ENCODE data around the gene SCGB1C1.
A peak's percentile ranks its signal among the peaks of the same experiment; 100 is the strongest.

SCGB1C1 gene

GRCh38 chr11:200224-201003, 7.5 kb downstream of the SCGB1C1 start:
- H3K4me3 Mint-ChIP-seq = no peak overlapping the region

GRCh38 chr11:201966-202365, 9.1 kb downstream of the SCGB1C1 start:
- intact Hi-C loops (cut with micrococcal nuclease) = loop anchor here (5.0 to 10.0 kb wide), 2 partner anchors 155 to 303 kb away; partner anchors contain the start of gene RNH1
- Mint-ChIP-seq H3K9me3 (no peaks in the 10 kb centered on the region), H3K36me3 (ENCODE audit: low read depth) (peaks cover 56% of the 10 kb centered on the region), H3K27ac (peak overlapping the region; percentile 78), H3K27me3 (peaks cover 8% of the 10 kb centered on the region), H3K4me1 (ENCODE audit: low read depth) (peaks cover 53% of the 10 kb centered on the region), H3K4me3 (no peak overlapping the region)

More at GRCh38 chr11:200224-201003, 7.5 kb downstream of the SCGB1C1 start:
- Mint-ChIP-seq H3K27ac (no peak overlapping the region), H3K27me3 (peaks cover 11% of the 10 kb centered on the region), H3K4me1 (ENCODE audit: low read depth) (peaks cover 40% of the 10 kb centered on the region), H3K36me3 (ENCODE audit: low read depth) (peaks cover 42% of the 10 kb centered on the region), H3K9me3 (no peaks in the 10 kb centered on the region)
- intact Hi-C loops (cut with micrococcal nuclease) = loop anchor here (5.0 to 10.0 kb wide), 2 partner anchors 157 to 304 kb away; partner anchors contain the start of gene RNH1

GRCh38 chr11:202490-202889, 9.6 kb downstream of the SCGB1C1 start:
- H3K36me3 Mint-ChIP-seq (ENCODE audit: low read depth) = peaks cover 61% of the 10 kb centered on the region
- H3K4me1 Mint-ChIP-seq (ENCODE audit: low read depth) = peaks cover 53% of the 10 kb centered on the region
- no peak overlapping the region for H3K4me3 Mint-ChIP-seq

DNA sequence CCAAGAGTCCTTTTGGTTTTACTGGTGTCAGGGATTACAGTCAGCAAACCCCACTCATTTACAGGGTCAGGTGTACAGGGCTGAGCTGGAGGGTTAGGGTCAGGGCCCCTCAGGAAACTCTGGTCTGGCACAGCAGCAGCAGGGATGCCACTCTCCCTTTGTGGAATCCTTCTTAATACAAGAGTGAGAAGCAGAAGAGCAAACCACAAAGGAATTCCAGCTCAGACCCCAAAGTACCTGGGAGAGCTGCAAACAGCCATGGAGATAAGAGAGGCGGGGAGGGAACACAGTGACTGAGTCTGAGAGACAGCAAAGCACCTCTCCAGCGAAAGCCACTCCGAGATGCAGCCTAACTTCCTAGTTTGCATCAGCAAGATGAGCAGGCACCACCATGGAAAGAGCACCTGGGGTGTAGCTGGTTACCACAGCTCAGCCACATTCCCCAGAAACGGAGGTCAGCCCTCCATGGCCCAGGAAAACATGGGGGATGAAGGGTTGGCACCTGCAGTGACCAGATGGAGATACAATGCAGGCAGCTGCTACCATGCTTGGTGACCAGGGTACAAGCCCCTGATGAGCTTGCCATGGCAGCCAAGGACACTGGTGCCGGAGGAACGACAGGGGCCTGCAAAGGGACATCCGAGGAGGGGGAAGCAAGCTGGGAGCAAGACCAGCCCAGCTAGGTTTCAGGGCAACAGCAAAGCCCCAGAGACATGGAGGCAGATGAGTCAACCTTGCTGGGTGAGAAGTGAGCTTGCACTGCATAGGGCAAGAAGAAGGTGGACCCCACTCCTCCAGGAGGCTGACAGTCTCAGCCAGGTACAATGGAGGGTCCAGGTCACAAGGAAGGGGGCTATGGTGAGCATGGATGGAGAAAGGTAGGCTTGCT, 10.4 kb downstream of the SCGB1C1 start:
- no peaks in the 10 kb centered on the region for H3K9me3 Mint-ChIP-seq
- H3K36me3 Mint-ChIP-seq (ENCODE audit: low read depth) = peaks cover 69% of the 10 kb centered on the region
- intact Hi-C loops (cut with micrococcal nuclease) = loop anchor here (5.0 to 10.0 kb wide), 2 partner anchors 154 to 302 kb away; partner anchors contain the start of gene RNH1
- H3K4me1 Mint-ChIP-seq (ENCODE audit: low read depth) = peaks cover 55% of the 10 kb centered on the region
- H3K27ac Mint-ChIP-seq = no peak overlapping the region
- no peak overlapping the region for H3K4me3 Mint-ChIP-seq
- H3K27me3 Mint-ChIP-seq = no peaks in the 10 kb centered on the region

More at GRCh38 chr11:202490-202889, 9.6 kb downstream of the SCGB1C1 start:
- intact Hi-C loops (cut with micrococcal nuclease) = loop anchor here (5.0 to 10.0 kb wide), 2 partner anchors 155 to 302 kb away; partner anchors contain the start of gene RNH1
- peaks cover 5% of the 10 kb centered on the region for H3K27me3 Mint-ChIP-seq
- H3K9me3 Mint-ChIP-seq = no peaks in the 10 kb centered on the region
- peak overlapping the region; percentile 78 for H3K27ac Mint-ChIP-seq

- Mint-ChIP-seq H3K4me1 (ENCODE audit: low read depth) (peaks cover 63% of the 10 kb centered on the region), H3K36me3 (ENCODE audit: low read depth) (peaks cover 77% of the 10 kb centered on the region), H3K4me3 (no peak overlapping the region)
Observed at GRCh38 chr11:203945-204586, 11.2 kb downstream of the SCGB1C1 start.

GRCh38 chr11:204587-205109, 11.8 kb downstream of the SCGB1C1 start:
- H3K9me3 Mint-ChIP-seq = no peaks in the 10 kb centered on the region
- peaks cover 66% of the 10 kb centered on the region for H3K4me1 Mint-ChIP-seq (ENCODE audit: low read depth)
- no peak overlapping the region for H3K4me3 Mint-ChIP-seq
- H3K27ac Mint-ChIP-seq = no peak overlapping the region
- intact Hi-C loops (cut with micrococcal nuclease) = loop anchor here (5.0 to 10.0 kb wide), 2 partner anchors 153 to 300 kb away; partner anchors contain the start of gene RNH1
- H3K27me3 Mint-ChIP-seq = no peaks in the 10 kb centered on the region
- peaks cover 82% of the 10 kb centered on the region for H3K36me3 Mint-ChIP-seq (ENCODE audit: low read depth)

More at GRCh38 chr11:203945-204586, 11.2 kb downstream of the SCGB1C1 start:
- Mint-ChIP-seq H3K27ac (no peak overlapping the region), H3K9me3 (no peaks in the 10 kb centered on the region), H3K27me3 (no peaks in the 10 kb centered on the region)
- intact Hi-C loops (cut with micrococcal nuclease) = loop anchor here (5.0 to 10.0 kb wide), 2 partner anchors 153 to 301 kb away; partner anchors contain the start of gene RNH1

DNA sequence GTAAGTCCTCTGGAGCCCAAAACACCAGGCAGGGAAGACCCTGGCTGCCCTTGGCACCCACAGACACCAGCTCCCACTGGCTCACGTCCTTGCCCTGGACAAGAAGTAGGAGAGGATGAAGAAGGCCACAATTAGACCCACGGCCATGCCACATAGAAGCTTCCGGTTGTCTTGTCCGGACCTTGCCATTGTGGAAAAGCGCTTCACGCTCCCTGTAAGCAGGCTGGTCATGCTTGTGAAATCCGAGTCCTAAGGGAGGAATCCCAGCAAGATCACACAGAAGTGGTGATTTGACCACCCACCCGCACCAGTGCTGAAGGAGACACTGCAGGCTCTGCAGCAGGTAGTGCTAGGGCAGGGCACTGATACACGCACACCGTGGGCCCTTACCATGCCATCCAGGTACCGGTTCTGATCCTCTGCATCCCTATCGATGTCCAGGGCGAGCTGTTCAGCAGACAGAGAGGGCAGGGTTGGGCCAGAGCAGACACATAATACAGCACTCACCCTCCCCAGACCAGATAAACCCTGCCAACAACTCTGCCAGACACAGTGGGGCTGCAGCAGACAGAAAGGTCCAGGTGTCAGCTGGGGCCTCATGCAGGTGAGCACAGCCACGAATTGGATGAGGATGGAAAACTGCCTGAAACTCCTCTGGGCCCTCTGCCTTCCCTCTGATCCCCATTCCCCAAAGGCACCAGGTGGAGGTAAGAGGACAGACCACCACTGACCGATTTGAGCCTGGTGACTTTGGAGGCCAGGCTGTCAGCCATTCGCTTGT, 12.5 kb downstream of the SCGB1C1 start:
- H3K9me3 Mint-ChIP-seq = no peaks in the 10 kb centered on the region
- no peaks in the 10 kb centered on the region for H3K27me3 Mint-ChIP-seq
- peaks cover 73% of the 10 kb centered on the region for H3K4me1 Mint-ChIP-seq (ENCODE audit: low read depth)
- no peak overlapping the region for H3K27ac Mint-ChIP-seq
- no peak overlapping the region for H3K4me3 Mint-ChIP-seq
- H3K36me3 Mint-ChIP-seq (ENCODE audit: low read depth) = peaks cover 87% of the 10 kb centered on the region
- intact Hi-C loops (cut with micrococcal nuclease) = loop anchor here (2.0 to 10.0 kb wide), 3 partner anchors 63 to 299 kb away; partner anchors contain the start of gene RNH1

GRCh38 chr11:206002-206384, 13.1 kb downstream of the SCGB1C1 start:
- no peaks in the 10 kb centered on the region for H3K27me3 Mint-ChIP-seq
- peak overlapping the region; percentile 99 for H3K27ac Mint-ChIP-seq
- H3K9me3 Mint-ChIP-seq = no peaks in the 10 kb centered on the region
- peaks cover 87% of the 10 kb centered on the region for H3K36me3 Mint-ChIP-seq (ENCODE audit: low read depth)
- H3K4me3 Mint-ChIP-seq = peak overlapping the region; percentile 87
- H3K4me1 Mint-ChIP-seq (ENCODE audit: low read depth) = peaks cover 79% of the 10 kb centered on the region
- intact Hi-C loops (cut with micrococcal nuclease) = loop anchor here (2.0 to 10.0 kb wide), 3 partner anchors 63 to 299 kb away; partner anchors contain the start of gene RNH1

- Mint-ChIP-seq H3K36me3 (ENCODE audit: low read depth) (peaks cover 88% of the 10 kb centered on the region), H3K27me3 (no peaks in the 10 kb centered on the region), H3K27ac (peak overlapping the region; percentile 99), H3K4me1 (ENCODE audit: low read depth) (peaks cover 78% of the 10 kb centered on the region), H3K4me3 (peak overlapping the region; percentile 87), H3K9me3 (no peaks in the 10 kb centered on the region)
- intact Hi-C loops (cut with micrococcal nuclease) = loop anchor here (2.0 to 10.0 kb wide), 3 partner anchors 62 to 298 kb away; partner anchors contain the start of gene RNH1
Observed at GRCh38 chr11:206526-207207, 13.8 kb downstream of the SCGB1C1 start.

- peak within 1 kb of the TSS; percentile 99 for H3K27ac Mint-ChIP-seq
- H3K4me1 Mint-ChIP-seq (ENCODE audit: low read depth) = peaks cover 72% of the 10 kb centered on the region
- intact Hi-C loops (cut with micrococcal nuclease) = loop anchor here (2.0 to 10.0 kb wide), 3 partner anchors 61 to 297 kb away; partner anchors contain the start of gene RNH1
- peaks cover 95% of the 10 kb centered on the region for H3K36me3 Mint-ChIP-seq (ENCODE audit: low read depth)
- H3K9me3 Mint-ChIP-seq = no peaks in the 10 kb centered on the region
- peak within 1 kb of the TSS; percentile 87 for H3K4me3 Mint-ChIP-seq
- no peaks in the 10 kb centered on the region for H3K27me3 Mint-ChIP-seq
Observed at GRCh38 chr11:207208-207862, 14.5 kb downstream of the SCGB1C1 start, which contains the start of the genes BET1L and RIC8A. BET1L (minus strand) TSS chr11:207399; CDS start chr11:207321, 78 bp downstream. RIC8A (plus strand) TSS chr11:207708; CDS start chr11:208855, 1,147 bp downstream.

- Mint-ChIP-seq H3K4me1 (ENCODE audit: low read depth) (peaks cover 67% of the 10 kb centered on the region), H3K36me3 (ENCODE audit: low read depth) (peaks cover 98% of the 10 kb centered on the region)
- intact Hi-C loops (cut with micrococcal nuclease) = loop anchor here (1.0 to 10.0 kb wide), 4 partner anchors 28 to 297 kb away; partner anchors contain the start of genes PSMD13, RNH1 and SIRT3
Observed at GRCh38 chr11:207863-208180, 14.9 kb downstream of the SCGB1C1 start.

More at GRCh38 chr11:207863-208180, 14.9 kb downstream of the SCGB1C1 start:
- peak overlapping the region; percentile 99 for H3K27ac Mint-ChIP-seq
- peak overlapping the region; percentile 87 for H3K4me3 Mint-ChIP-seq
- H3K9me3 Mint-ChIP-seq = no peaks in the 10 kb centered on the region
- H3K27me3 Mint-ChIP-seq = no peaks in the 10 kb centered on the region

All from dendritic cell treated with granulocyte-macrophage colony-stimulating factor and Interleukin-4, amounts not matched to agents 40 ng/mL and 50 ng/mL, for 4 days (primary cell).